ENCODE data around the gene TIMM13.

- TF ChIP-seq SP1 (IDR thresholded peaks at IDR 0.05) (no peak), ARNT (IDR thresholded peaks at IDR 0.05) (no peak), ELF4 (IDR thresholded peaks at IDR 0.05) (no peak)
Measured at GRCh38 chr19:2451741-2452140, 24.4 kb upstream of the TIMM13 start.

Data from HEK293T (cell line).